Lower leg skin (tissue), 3 donors: ENCODE measurements around the gene SLC39A12.

Source experiments
- CTCF ChIP-seq, 3 donors: fragments of 450-650 bp; IDR thresholded peaks; one replicate each; pipeline ENCODE4 v1.5.1; 2016; ENCODE audit warnings: antibody characterized with exemption in 3 of 3, mild to moderate bottlenecking in 3 of 3, moderate library complexity in 2 of 3
- POLR2A ChIP-seq, 2 donors: fragments of 450-650 bp; IDR thresholded peaks; one replicate each; pipeline ENCODE4 v1.6.1; 2016 to 2017; ENCODE audit warnings: antibody characterized with exemption in 2 of 2, mild to moderate bottlenecking in 1 of 2, moderate library complexity in 1 of 2

GRCh38 chr10:18010050-18010449, 58.3 kb downstream of the SLC39A12 start:
- TF ChIP-seq CTCF (IDR thresholded peaks at IDR 0.05) (no peak), POLR2A (IDR thresholded peaks at IDR 0.05) (no peak)
